ENCODE measurements around the gene MPEG1. TPM values are rescaled to one million over a fixed set of nuclear protein-coding genes. Genes with fewer than 3 reads are reported as not detected.
A peak's percentile ranks its signal among the peaks of the same experiment; 100 is the strongest.

The MPEG1 gene
- total RNA-seq, 1 experiment from 2014 or later, result not detected

- Histone ChIP-seq H3K4me3 (ENCODE audit: insufficient read depth, low read depth, low read length) (no peak overlapping the region), H3K27me3 (ENCODE audit: control insufficient read depth, insufficient read depth, low read length) (no peaks in the 10 kb centered on the region), H3K36me3 (replicated peaks; ENCODE audit: control insufficient read depth, insufficient read depth, low read length) (peaks cover 6% of the 10 kb centered on the region)
- DNase-seq, result no peak
These were observed 25.1 kb downstream of the MPEG1 start for GRCh38 chr11:59187587-59187986.

GRCh38 chr11:59187035-59187434, 25.7 kb downstream of the MPEG1 start:
- Histone ChIP-seq H3K27me3 (ENCODE audit: control insufficient read depth, insufficient read depth, low read length) (no peaks in the 10 kb centered on the region), H3K36me3 (replicated peaks; ENCODE audit: control insufficient read depth, insufficient read depth, low read length) (peaks cover 6% of the 10 kb centered on the region), H3K4me3 (ENCODE audit: insufficient read depth, low read depth, low read length) (no peak overlapping the region)
- no peak for DNase-seq

GRCh38 chr11:59186130-59186594, 26.6 kb downstream of the MPEG1 start:
- DNase-seq, result peak; percentile 80
- peaks cover 4% of the 10 kb centered on the region; the same call in 1 of the 2 replicates for H3K36me3 ChIP-seq (replicated peaks; ENCODE audit: control insufficient read depth, insufficient read depth, low read length)
- no peak overlapping the region for H3K4me3 ChIP-seq (ENCODE audit: insufficient read depth, low read depth, low read length)
- H3K27me3 ChIP-seq (ENCODE audit: control insufficient read depth, insufficient read depth, low read length), result no peaks in the 10 kb centered on the region

GRCh38 chr11:59185386-59185945, 27.3 kb downstream of the MPEG1 start:
- no peak for DNase-seq
- Histone ChIP-seq H3K36me3 (replicated peaks; ENCODE audit: control insufficient read depth, insufficient read depth, low read length) (peaks cover 4% of the 10 kb centered on the region; the same call in 1 of the 2 replicates), H3K27me3 (ENCODE audit: control insufficient read depth, insufficient read depth, low read length) (no peaks in the 10 kb centered on the region), H3K4me3 (ENCODE audit: insufficient read depth, low read depth, low read length) (no peak overlapping the region)

- no peak overlapping the region for H3K4me3 ChIP-seq (ENCODE audit: insufficient read depth, low read depth, low read length)
- peak; percentile 20 for DNase-seq
- H3K36me3 ChIP-seq (replicated peaks; ENCODE audit: control insufficient read depth, insufficient read depth, low read length), result peaks cover 4% of the 10 kb centered on the region; the same call in 1 of the 2 replicates
- no peaks in the 10 kb centered on the region for H3K27me3 ChIP-seq (ENCODE audit: control insufficient read depth, insufficient read depth, low read length)
These were observed 27.9 kb downstream of the MPEG1 start for GRCh38 chr11:59184691-59185339.

GRCh38 chr11:59183771-59184170, 29.0 kb downstream of the MPEG1 start:
- H3K4me3 ChIP-seq (ENCODE audit: insufficient read depth, low read depth, low read length), result no peak overlapping the region
- peaks cover 1% of the 10 kb centered on the region; the same call in 1 of the 2 replicates for H3K36me3 ChIP-seq (replicated peaks; ENCODE audit: control insufficient read depth, insufficient read depth, low read length)
- no peaks in the 10 kb centered on the region for H3K27me3 ChIP-seq (ENCODE audit: control insufficient read depth, insufficient read depth, low read length)
- DNase-seq, result no peak

GRCh38 chr11:59182457-59183151, 30.1 kb downstream of the MPEG1 start:
- Histone ChIP-seq H3K36me3 (replicated peaks; ENCODE audit: control insufficient read depth, insufficient read depth, low read length) (peaks cover 1% of the 10 kb centered on the region; the same call in 1 of the 2 replicates), H3K4me3 (ENCODE audit: insufficient read depth, low read depth, low read length) (no peak overlapping the region), H3K27me3 (ENCODE audit: control insufficient read depth, insufficient read depth, low read length) (no peaks in the 10 kb centered on the region)
- DNase-seq, result peak; percentile 89

GRCh38 chr11:59181746-59182456, 30.8 kb downstream of the MPEG1 start:
- DNase-seq, result no peak
- H3K27me3 ChIP-seq (ENCODE audit: control insufficient read depth, insufficient read depth, low read length), result no peaks in the 10 kb centered on the region
- H3K36me3 ChIP-seq (replicated peaks; ENCODE audit: control insufficient read depth, insufficient read depth, low read length), result peaks cover 1% of the 10 kb centered on the region; the same call in 1 of the 2 replicates
- no peak overlapping the region for H3K4me3 ChIP-seq (ENCODE audit: insufficient read depth, low read depth, low read length)

GRCh38 chr11:59180907-59181306, 31.8 kb downstream of the MPEG1 start:
- no peak overlapping the region for H3K4me3 ChIP-seq (ENCODE audit: insufficient read depth, low read depth, low read length)
- DNase-seq, result no peak
- H3K27me3 ChIP-seq (ENCODE audit: control insufficient read depth, insufficient read depth, low read length), result no peaks in the 10 kb centered on the region
- H3K36me3 ChIP-seq (replicated peaks; ENCODE audit: control insufficient read depth, insufficient read depth, low read length), result peaks cover 1% of the 10 kb centered on the region; the same call in 1 of the 2 replicates

GRCh38 chr11:59180168-59180776, 32.5 kb downstream of the MPEG1 start:
- no peak for DNase-seq
- Histone ChIP-seq H3K27me3 (ENCODE audit: control insufficient read depth, insufficient read depth, low read length) (no peaks in the 10 kb centered on the region), H3K4me3 (ENCODE audit: insufficient read depth, low read depth, low read length) (no peak overlapping the region), H3K36me3 (replicated peaks; ENCODE audit: control insufficient read depth, insufficient read depth, low read length) (peaks cover 1% of the 10 kb centered on the region; the same call in 1 of the 2 replicates)

GRCh38 chr11:59179121-59179520, 33.6 kb downstream of the MPEG1 start:
- Histone ChIP-seq H3K36me3 (replicated peaks; ENCODE audit: control insufficient read depth, insufficient read depth, low read length) (peaks cover 1% of the 10 kb centered on the region; the same call in 1 of the 2 replicates), H3K27me3 (ENCODE audit: control insufficient read depth, insufficient read depth, low read length) (no peaks in the 10 kb centered on the region), H3K4me3 (ENCODE audit: insufficient read depth, low read depth, low read length) (no peak overlapping the region)
- DNase-seq, result no peak

GRCh38 chr11:59178402-59178801, 34.3 kb downstream of the MPEG1 start:
- H3K36me3 ChIP-seq (replicated peaks; ENCODE audit: control insufficient read depth, insufficient read depth, low read length), result peaks cover 1% of the 10 kb centered on the region; the same call in 1 of the 2 replicates
- no peak for DNase-seq
- H3K4me3 ChIP-seq (ENCODE audit: insufficient read depth, low read depth, low read length), result no peak overlapping the region
- no peaks in the 10 kb centered on the region for H3K27me3 ChIP-seq (ENCODE audit: control insufficient read depth, insufficient read depth, low read length)

GRCh38 chr11:59176330-59176729, 36.4 kb downstream of the MPEG1 start:
- no peak for DNase-seq
- Histone ChIP-seq H3K27me3 (ENCODE audit: control insufficient read depth, insufficient read depth, low read length) (peaks cover 5% of the 10 kb centered on the region), H3K4me3 (ENCODE audit: insufficient read depth, low read depth, low read length) (no peak overlapping the region), H3K36me3 (replicated peaks; ENCODE audit: control insufficient read depth, insufficient read depth, low read length) (no peaks in the 10 kb centered on the region)

GRCh38 chr11:59175091-59175501, 37.6 kb downstream of the MPEG1 start:
- Histone ChIP-seq H3K4me3 (ENCODE audit: insufficient read depth, low read depth, low read length) (no peak overlapping the region), H3K27me3 (ENCODE audit: control insufficient read depth, insufficient read depth, low read length) (peaks cover 5% of the 10 kb centered on the region), H3K36me3 (replicated peaks; ENCODE audit: control insufficient read depth, insufficient read depth, low read length) (no peaks in the 10 kb centered on the region)
- DNase-seq, result no peak
